HCEC 1CT (cell line): ENCODE data around the gene LBHD2.

Experiments used
- DNase-seq: peaks from one replicate; pipeline ENCODE4 v3.0.0-alpha.2; 2017

Gene LBHD2

DNA sequence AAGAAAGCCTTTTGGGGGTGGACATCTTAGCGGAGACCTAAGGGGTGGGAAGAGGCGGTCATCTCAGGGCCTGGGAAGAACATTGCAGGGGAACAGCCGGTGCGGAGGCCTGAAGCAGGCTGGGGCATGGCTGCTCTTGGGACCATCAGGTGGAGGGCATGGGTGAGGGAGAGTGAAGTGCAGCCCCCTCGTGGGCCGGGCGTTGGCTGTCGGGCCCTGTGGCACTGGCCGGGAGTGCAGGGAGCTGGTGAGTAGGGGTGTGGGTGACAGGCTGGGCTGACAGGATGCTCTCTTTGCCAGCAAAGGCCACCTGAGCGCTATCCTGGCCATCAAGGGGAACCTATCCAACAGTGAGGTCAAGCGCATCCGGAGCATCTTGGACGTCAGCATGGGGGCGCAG lies 50.9 kb downstream of the LBHD2 start:
- no peak for DNase-seq

DNA sequence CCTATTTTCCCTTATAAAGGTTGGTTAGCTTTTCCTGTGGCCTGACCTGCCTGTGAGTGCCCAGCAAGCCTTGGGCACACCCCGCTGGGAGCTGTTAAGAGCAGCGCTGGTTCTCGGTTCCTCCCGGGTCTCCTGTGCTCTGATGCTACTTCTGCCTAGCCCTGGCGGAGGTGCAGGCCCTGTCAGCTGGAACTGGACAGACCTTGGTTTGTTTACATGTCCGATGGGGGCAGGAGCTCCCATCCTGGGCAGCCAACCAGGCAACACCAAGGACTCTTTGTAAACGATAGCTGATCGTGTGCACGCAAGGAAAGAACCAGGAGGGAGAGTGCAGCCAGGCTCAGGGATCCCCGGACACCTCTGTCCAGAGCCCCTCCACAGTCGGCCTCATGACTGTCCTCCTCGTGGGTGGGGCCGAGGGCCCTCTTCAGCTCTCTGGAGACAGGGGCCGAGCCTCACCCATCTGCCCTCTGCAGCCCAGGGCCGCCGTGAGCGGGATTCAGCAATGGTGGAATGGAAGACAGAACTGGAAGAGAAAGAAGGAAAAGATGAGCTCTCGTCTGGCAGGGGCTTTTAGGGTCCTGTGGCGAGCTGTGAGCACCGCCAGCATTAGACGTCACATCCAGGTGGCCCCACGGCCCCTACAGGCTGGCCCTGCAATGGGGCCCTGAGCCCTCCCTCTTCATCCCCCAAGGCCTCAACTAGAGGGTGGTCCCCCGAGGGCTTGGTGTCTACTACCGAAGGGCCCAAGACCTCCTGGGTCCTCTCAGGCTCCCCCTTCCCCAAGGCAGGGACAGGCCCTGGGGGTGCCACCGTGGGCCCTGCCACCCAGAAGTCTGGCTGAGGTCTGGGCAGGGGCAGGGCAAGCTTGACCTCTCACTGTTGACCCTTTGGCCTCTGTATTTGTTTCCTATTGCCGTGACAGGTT lies 51.6 kb downstream of the LBHD2 start:
- no peak for DNase-seq

DNA sequence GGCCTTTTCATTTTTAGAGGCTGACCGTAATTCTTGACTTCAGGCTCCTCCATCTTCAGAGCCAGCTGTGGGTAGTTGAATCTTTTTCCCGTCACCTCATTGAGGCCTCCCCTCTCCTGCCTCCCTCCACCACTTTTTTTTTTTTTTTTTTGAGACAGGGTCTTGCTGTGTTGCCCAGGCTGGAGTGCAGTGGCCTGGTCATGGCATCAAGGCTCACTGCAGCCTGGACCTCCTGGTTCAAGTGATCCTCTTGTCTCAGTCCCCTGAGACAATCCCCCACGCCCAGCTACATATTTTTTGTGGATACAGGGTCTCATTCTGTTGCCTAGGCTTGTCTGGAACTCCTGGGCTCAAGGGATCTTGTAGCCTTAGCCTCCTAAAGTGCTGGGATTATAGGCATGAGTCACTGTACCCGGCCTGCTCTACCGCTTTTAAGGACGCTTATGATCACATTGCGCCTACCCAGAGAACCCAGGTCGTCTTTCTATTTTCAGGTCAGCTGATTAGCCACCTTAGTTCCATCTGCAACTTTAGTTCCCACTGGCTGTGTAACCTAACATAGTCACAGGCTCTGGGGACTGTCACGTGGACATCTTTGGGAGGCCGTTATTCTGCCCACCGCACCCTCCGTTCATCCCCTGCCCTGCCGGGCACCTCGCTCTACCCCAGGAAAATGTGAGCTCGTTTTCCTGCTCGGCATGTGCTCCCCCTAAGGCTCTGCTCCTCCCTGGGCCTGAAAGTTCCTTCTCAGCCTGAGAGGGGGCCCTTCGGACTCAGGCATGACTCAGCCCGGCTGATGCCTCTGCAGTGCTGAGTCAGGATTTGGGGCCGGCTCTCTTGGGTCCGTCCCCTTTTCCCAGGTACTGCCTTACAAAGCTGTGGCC lies 52.6 kb downstream of the LBHD2 start:
- DNase-seq, result peak; percentile 64

DNA sequence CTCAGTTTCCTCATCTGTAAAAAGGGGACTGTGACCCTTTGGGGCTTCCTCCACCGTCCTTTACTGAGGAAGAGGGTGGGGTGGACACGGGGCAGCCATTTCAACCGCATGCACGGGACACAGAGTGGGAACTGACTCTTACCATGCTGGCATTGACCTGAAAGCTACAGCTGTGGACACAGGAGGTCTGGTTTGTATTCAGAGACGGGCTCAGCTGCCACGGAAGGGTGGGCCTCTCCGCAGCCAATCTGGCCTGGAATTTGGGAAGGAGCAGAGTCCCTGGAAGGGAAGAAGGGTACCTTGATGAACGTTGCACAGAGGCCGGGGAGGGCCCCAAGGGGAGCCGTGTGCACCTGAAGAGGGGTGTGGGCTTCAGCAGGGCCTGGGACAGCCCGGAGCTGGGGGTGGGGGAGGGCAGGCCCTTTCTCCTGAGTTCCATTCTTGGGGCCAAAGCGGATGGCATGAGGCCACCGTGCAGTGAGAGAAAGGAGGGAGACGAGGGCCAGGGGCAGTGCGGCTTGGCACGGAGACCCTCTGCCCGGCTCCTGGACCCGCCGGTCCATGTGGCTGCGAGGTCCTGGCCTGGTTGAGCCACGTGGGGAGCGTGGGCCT lies 53.8 kb downstream of the LBHD2 start:
- DNase-seq, result no peak

DNA sequence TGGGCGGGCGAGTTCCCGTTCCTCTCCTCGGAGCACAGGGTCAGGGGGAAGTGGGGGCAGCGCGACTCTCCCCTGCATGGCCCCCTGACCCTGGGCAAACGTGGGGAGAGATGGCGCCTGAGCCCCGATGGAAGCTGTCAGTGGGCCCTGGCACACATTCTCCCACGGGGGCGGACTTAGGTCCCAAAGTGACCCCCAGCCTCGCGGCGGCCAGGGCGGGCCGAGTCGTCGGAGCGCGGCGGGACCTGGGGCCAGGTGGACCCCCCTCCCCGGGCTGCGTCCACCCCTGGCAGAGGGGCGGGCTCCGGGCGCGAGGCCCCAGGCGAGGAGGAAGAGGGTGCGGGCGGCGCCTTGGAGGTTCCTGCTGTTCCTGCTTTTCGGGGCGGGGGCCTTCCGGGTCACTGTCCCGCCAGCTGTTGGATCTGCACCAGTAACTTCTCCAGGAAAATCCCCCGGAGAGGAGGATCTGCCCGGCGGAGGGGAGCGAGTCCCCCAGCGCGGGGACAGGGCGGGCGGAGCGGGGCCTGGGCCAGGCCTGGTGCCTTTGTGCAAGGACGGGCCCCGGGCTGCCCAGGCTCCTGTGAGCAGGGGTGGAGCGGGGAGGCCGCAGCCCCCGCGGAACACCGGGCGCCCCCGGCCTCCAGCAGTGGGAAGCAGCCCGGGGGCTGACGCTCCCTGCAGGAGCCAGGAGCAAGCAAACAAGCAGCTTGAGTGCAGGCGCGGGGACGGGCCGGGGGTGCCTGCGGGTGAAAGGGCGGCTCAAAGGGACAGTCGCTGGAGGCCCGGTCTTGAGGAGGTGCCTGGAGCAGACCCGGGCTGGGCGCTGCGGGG lies 54.5 kb downstream of the LBHD2 start:
- DNase-seq, result no peak

DNA sequence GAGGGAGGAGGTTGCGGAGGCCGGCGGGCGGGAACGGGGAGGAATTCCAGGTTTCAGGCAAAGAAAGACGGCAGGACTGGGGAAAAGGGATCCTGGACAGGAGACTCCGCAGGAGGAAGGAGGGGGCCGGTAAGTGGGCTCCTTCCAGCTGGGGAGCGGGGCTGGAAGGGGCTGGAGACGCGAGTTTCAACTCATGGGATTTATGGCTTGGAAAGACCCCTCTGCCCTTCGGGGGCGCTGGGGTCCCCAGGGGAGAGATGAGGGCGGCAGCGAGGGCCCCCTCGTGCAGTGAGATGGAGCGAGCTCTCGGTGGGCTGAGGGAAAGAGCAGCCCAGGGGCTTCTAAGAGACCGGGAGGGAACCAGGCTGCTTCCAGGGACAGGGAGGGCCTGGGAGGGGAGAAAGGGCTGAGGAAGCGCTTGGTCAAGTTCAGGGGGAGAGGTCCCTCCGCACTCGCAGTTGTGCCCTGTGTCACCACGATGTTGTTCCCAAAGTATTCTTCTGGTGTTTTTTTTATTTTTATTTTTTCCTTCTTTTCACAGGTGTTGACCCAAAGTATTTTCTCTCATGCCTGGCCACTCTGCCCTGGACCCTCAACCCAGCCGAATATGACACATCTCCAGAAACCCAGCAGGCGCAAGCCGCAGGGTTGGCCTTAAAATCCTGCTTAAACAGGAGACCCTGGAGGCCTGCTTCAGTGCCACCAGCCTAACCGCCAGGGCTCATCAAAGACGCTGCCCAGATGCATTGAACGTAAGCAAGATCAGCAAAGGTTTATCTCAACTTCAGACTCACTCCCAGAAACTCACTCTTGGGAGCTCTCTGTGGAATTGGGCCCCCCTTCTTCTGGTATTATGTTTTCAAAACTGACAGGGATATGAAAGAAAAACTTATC lies 55.4 kb downstream of the LBHD2 start:
- no peak for DNase-seq
